ENCODE results near the gene RANBP6. TPM values are rescaled to one million over a fixed set of nuclear protein-coding genes. Genes with fewer than 3 reads are reported as not detected.
"Not testable (repeated sequence)": the region's sequence is repeated elsewhere in the genome, so short reads cannot be mapped to it uniquely, and the experiment has no call there.

RANBP6 gene
- total RNA-seq, 2 experiments from 2014 or later, result 20.0 to 20.7 TPM

DNA sequence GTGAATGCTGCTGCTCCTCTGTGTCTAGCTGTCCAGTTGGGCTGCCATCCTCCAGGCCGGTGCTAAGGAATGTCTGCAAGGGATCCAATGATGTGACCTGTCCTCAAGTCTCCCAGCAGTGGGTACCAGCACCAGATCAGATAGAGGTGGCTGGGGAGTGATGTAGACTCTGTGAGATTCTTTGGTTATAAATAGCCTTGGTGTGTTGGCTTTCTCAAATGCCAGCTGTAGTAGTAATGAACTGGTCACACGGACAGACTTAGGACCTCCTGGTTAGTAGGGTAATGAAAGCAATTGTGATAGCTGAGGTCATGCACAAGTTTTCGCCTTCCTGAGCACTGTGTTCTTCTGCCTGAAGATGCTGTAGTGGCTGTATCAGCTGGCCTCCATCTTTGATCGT is 29.9 kb upstream of the RANBP6 start:
- H3K27me3 Mint-ChIP-seq, result peaks cover 11% of the 10 kb centered on the region
- no peak overlapping the region for H3K4me3 Mint-ChIP-seq
- POLR2A ChIA-PET, result no interaction called here
- CTCF ChIA-PET, result interaction anchor here (1.5 to 5.0 kb wide), 3 partner anchors 9 to 159 kb away, joined by 6 to 32 read pairs (median 6); no protein-coding TSS in a partner anchor
- H3K36me3 Mint-ChIP-seq, result no peaks in the 10 kb centered on the region
- no peaks in the 10 kb centered on the region for H3K9me3 Mint-ChIP-seq
- no peak for DNase-seq
- intact Hi-C loops (cut with micrococcal nuclease), result no loop called here
- H3K27ac Mint-ChIP-seq, result no peak overlapping the region
- peaks cover 9% of the 10 kb centered on the region for H3K4me1 Mint-ChIP-seq (ENCODE audit: low read depth)

DNA sequence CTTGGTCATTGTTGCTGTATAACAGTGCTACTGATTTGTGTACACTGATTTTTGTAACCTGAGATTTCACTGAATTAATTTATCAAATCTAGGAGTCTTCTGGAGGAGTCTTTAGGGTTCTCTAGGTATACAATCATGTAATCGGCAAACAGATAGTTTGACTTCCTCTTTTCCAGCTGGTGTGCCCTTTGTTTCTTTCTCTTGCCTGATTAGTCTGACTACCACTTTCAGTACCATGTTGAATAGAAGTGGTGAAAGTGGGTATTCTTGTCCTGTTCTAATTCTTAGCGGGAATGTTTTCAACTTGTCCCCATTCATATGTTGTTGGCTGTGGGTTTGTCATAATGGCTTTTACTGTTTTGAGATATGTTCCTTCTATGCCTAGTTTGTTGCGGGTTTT is 24.7 kb upstream of the RANBP6 start:
- Mint-ChIP-seq H3K27me3 (peaks cover 2% of the 10 kb centered on the region), H3K4me3 (no peak overlapping the region), H3K9me3 (no peaks in the 10 kb centered on the region), H3K4me1 (ENCODE audit: low read depth) (no peaks in the 10 kb centered on the region), H3K36me3 (no peaks in the 10 kb centered on the region), H3K27ac (no peak overlapping the region)
- intact Hi-C loops (cut with micrococcal nuclease), result no loop called here
- CTCF ChIA-PET, result interaction anchor here (0.9 to 1.2 kb wide), 3 partner anchors 9 to 154 kb away, joined by 3 to 4 read pairs (median 4); no protein-coding TSS in a partner anchor
- DNase-seq, result no peak
- POLR2A ChIA-PET, result no interaction called here

DNA sequence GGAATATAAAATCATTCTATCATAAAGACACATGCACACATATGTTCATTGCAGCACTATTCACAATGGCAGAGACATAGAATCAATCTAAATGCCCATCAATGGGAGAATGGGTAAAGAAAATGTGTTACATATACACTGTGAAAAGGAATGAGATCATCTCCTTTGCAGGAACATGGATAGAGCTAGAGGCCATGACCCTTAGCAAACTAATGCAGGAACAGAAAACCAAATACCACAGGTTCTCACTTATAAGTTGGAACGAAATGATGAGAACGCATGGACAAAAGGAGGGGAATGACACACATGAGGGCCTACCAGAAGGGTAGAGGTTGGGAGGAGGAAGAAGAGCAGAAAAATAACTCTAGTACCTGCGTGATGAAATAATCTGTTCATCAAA is 21.0 kb upstream of the RANBP6 start:
- intact Hi-C loops (cut with micrococcal nuclease), result no loop called here
- no peaks in the 10 kb centered on the region for H3K36me3 Mint-ChIP-seq
- ChIA-PET POLR2A (no interaction called here), CTCF (no interaction called here)
- no peaks in the 10 kb centered on the region for H3K4me1 Mint-ChIP-seq (ENCODE audit: low read depth)
- DNase-seq, result no peak
- peaks cover 1% of the 10 kb centered on the region for H3K27me3 Mint-ChIP-seq
- H3K27ac Mint-ChIP-seq, result no peak overlapping the region
- no peaks in the 10 kb centered on the region for H3K9me3 Mint-ChIP-seq
- no peak overlapping the region for H3K4me3 Mint-ChIP-seq

DNA sequence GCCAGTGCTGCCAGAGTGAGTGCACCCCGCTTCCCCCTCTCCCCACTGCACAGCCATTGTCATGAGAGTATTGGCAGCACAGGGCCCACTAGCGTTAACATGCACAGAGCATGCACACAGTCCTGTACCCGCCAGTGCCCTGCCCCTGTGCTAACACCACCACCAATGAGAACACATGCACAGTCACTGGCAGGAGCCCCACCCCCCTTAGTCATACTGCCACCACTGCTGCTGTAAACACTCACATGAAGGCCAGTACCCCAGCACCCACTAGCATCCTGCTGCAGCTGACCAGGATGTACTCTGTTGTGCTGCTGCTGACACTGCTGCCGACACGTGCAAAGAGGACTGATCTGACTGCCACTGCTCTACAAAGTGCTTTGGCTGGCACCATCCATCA is 19.5 kb upstream of the RANBP6 start:
- ChIA-PET POLR2A (no interaction called here), CTCF (interaction anchor here (0.9 to 1.2 kb wide), 3 partner anchors 8 to 149 kb away, joined by 3 to 4 read pairs (median 3); no protein-coding TSS in a partner anchor)
- Mint-ChIP-seq H3K27ac (no peak overlapping the region), H3K4me1 (ENCODE audit: low read depth) (no peaks in the 10 kb centered on the region), H3K4me3 (no peak overlapping the region), H3K27me3 (peaks cover 3% of the 10 kb centered on the region), H3K36me3 (no peaks in the 10 kb centered on the region), H3K9me3 (no peaks in the 10 kb centered on the region)
- DNase-seq, result peak; percentile 32
- intact Hi-C loops (cut with micrococcal nuclease), result no loop called here

DNA sequence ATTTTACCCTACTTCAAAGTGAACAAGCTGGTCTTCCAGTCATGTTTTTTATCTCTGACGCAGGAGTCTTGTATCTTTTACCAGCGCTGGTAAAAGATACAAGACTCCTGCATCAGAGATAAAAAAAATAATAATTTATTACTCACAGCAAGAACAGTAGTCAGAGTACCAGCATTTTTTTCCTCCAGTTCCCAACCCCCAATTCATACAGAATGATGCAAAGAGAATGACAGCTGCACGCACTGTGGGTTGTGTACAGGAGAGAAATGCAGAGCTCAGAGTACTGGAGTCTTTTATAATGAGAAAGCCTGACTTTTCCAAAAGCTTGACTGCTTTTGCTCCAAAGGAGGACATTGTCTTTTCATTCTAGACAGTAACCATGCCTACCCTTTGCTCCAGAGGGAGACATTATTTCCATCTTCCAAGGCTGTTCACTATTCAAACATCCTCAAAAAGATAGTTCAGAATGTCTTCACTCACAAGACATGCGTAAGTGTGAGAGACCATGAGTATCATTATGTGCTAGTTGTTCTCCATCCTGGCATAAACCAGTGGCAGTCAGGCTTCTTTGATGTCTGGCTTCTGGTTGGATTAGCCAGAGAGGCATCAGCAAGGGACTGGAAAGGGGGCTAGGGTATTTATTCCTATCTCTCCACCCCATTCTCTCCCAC is 14.3 kb upstream of the RANBP6 start:
- H3K27ac Mint-ChIP-seq, result no peak overlapping the region
- ChIA-PET POLR2A (interaction anchor here (1.4 kb wide), 1 partner anchor 14 kb away, joined by 7 read pairs; the partner anchor contains the start of gene RANBP6), CTCF (interaction anchor here (3.9 kb wide), 1 partner anchor 24 kb away, joined by 13 read pairs; no protein-coding TSS in a partner anchor)
- intact Hi-C loops (cut with micrococcal nuclease), result no loop called here
- peaks cover 8% of the 10 kb centered on the region for H3K27me3 Mint-ChIP-seq
- H3K4me1 Mint-ChIP-seq (ENCODE audit: low read depth), result no peaks in the 10 kb centered on the region
- no peaks in the 10 kb centered on the region for H3K36me3 Mint-ChIP-seq
- no peaks in the 10 kb centered on the region for H3K9me3 Mint-ChIP-seq
- no peak for DNase-seq
- H3K4me3 Mint-ChIP-seq, result no peak overlapping the region

DNA sequence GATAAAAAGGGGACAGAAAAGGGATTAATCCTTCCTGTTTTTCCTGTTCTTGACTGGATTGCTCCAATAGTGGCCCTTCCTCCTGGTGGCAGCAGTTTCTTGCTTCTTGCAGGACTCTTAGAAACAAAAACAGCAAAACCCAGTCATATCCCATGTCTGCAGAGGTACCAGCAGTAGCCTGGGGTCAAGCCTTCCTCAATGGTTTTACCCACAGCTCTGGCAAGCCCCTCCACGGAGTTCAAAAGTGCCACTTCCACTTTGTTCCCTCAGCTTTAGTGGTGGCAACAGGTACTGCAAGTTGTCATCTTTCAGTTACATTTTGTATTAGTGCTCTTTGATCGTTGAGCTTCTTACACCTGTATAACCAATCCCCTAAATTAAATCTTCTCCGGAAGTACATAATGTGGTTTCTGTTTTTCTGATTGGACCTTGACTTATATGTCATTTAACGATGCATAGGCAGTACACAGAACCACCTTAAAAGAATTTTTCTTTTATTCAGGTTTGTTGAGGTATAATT is 8.7 kb upstream of the RANBP6 start:
- H3K27ac Mint-ChIP-seq, result no peak overlapping the region
- H3K27me3 Mint-ChIP-seq, result peaks cover 5% of the 10 kb centered on the region
- no peaks in the 10 kb centered on the region for H3K36me3 Mint-ChIP-seq
- POLR2A ChIA-PET, result interaction anchor here (1.0 kb wide), 1 partner anchor 17 kb away, joined by 4 read pairs; no protein-coding TSS in a partner anchor
- peak overlapping the region; percentile 23 for H3K4me3 Mint-ChIP-seq
- CTCF ChIA-PET, result interaction anchor here (0.7 to 2.1 kb wide), 23 partner anchors 9 to 282 kb away, joined by 3 to 24 read pairs (median 4); partner anchors contain the start of genes ERMP1 and RANBP6
- peaks cover 4% of the 10 kb centered on the region for H3K4me1 Mint-ChIP-seq (ENCODE audit: low read depth)
- intact Hi-C loops (cut with micrococcal nuclease), result no loop called here
- H3K9me3 Mint-ChIP-seq, result no peaks in the 10 kb centered on the region
- DNase-seq, result peak; percentile 36

DNA sequence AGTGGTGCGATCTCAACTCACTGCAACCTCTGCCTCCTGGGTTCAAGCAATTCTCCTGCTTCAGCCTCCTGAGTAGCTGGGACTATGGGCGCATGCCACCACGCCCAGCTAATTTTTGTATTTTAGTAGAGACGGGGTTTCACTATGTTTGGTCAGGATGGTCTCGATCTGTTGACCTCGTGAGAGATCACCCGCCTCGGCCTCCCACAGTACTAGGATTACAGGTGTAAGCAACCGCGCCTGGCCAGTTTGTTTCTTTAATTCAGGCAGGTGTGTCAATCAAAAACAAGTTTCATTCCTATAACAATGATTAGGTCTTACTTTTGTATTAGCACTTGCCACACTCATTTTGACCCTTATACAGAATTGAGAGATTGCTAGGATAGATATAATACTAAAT is 1.6 kb upstream of the RANBP6 start:
- Mint-ChIP-seq H3K4me1 (ENCODE audit: low read depth) (peaks cover 34% of the 10 kb centered on the region), H3K9me3 (peaks cover 17% of the 10 kb centered on the region), H3K36me3 (peaks cover 33% of the 10 kb centered on the region)
- H3K27ac Mint-ChIP-seq; H3K27me3 Mint-ChIP-seq; H3K4me3 Mint-ChIP-seq; DNase-seq; intact Hi-C loops (cut with micrococcal nuclease): not testable (repeated sequence)
- ChIA-PET CTCF (interaction anchor here (1.9 to 3.6 kb wide), 2 partner anchors 10 to 131 kb away, joined by 6 to 11 read pairs; no protein-coding TSS in a partner anchor), POLR2A (interaction anchor here (1.9 kb wide), 1 partner anchor 13 kb away, joined by 7 read pairs; no protein-coding TSS in a partner anchor)

DNA sequence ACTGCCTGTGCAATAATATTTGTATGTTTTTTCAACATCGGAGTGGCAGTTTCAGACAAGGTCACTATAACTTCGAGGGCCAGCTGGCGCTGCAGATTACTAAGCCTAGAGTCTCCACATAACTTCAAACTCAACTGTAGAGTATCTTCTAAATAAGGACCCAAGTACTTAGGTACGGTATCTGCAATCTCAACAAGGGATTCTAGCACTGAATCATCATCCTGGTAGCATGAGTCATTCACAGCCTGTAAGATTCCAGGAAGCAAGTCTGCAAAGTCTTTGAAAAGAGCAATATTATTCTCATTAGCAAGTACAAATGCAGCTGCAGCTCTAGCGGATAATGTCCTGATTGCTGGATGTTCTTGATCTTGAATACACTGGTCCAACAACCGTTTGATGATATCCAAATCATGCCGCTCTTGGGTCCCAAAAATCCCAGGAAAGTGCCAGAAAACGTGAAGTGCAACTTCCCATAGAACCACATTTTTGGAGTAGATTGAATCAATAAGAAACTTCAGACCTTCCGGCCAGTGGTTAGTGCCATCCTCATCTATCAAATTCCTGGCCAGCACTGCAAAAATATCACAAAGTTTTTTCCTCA is 654 bp downstream of the RANBP6 start:
- intact Hi-C loops (cut with micrococcal nuclease), result loop anchor here (1.0 to 2.0 kb wide), 4 partner anchors 8 to 666 kb away; no protein-coding TSS in a partner anchor
- no peaks in the 10 kb centered on the region for H3K27me3 Mint-ChIP-seq
- H3K4me3 Mint-ChIP-seq, result peak overlapping the region; percentile 96
- DNase-seq, result peak; percentile 41
- H3K27ac Mint-ChIP-seq, result peak overlapping the region; percentile 98
- ChIA-PET POLR2A (interaction anchor here (0.7 to 1.9 kb wide), 3 partner anchors 8 to 736 kb away, joined by 5 to 7 read pairs (median 6); no protein-coding TSS in a partner anchor), CTCF (interaction anchor here (1.0 to 3.6 kb wide), 8 partner anchors 9 to 341 kb away, joined by 3 to 11 read pairs (median 4); no protein-coding TSS in a partner anchor)
- H3K4me1 Mint-ChIP-seq (ENCODE audit: low read depth), result peaks cover 51% of the 10 kb centered on the region
- H3K9me3 Mint-ChIP-seq, result peaks cover 17% of the 10 kb centered on the region
- peaks cover 46% of the 10 kb centered on the region for H3K36me3 Mint-ChIP-seq

DNA sequence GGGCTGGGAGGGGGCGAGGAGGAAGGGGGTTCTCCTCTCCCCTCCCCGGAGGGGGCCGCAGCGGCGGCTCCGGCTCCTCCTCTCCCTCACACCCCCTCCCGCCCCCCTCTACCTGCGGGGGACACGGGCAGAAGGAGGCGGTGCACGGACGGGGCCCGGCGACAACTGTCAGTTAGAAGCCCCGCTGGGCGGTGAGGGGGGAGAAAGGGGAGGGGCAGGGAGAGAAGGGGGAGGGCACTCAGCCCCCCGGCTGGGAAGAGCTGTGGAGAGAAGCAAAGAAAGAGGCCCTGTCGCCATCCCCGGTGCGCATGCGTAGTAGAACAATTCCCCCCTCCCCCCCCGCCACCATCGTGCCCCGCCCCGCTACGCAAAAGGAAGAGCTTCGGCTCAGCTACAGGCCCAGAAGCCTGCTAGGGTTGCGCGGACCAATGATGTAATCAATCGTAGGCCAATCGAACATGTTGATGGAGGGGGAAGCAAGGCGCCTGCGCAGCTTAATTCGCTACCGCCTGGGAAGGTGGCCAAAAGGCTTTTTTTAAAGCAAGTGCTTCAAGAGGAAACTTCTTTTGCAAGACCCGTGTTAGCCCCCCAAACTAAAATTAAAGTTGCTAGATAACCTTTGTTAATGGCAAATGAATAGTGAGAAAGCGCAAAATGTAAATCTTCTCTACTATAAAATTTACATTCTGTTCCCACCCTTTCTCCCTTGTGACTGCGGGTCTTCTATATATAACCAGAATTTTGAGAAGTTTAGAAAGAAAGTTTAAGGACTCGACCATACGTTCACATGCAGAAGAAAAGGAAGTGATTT is 7.0 kb downstream of the RANBP6 start:
- intact Hi-C loops (cut with micrococcal nuclease), result loop anchor here (1.0 to 5.0 kb wide), 6 partner anchors 166 to 1331 kb away; partner anchors contain the start of genes CDC37L1, KDM4C, PLGRKT and RCL1
- peak overlapping the region; percentile 79 for H3K27ac Mint-ChIP-seq
- H3K4me3 Mint-ChIP-seq, result peak overlapping the region; percentile 74
- H3K4me1 Mint-ChIP-seq (ENCODE audit: low read depth), result peaks cover 56% of the 10 kb centered on the region
- ChIA-PET POLR2A (interaction anchor here (0.6 to 1.3 kb wide), 3 partner anchors 20 to 405 kb away, joined by 3 to 6 read pairs (median 5); partner anchors contain the start of genes RIC1 and UHRF2), CTCF (interaction anchor here (0.9 to 4.3 kb wide), 3 partner anchors 15 to 122 kb away, joined by 3 to 24 read pairs (median 10); no protein-coding TSS in a partner anchor)
- DNase-seq, result peak; percentile 97
- peaks cover 27% of the 10 kb centered on the region for H3K36me3 Mint-ChIP-seq
- H3K27me3 Mint-ChIP-seq, result no peaks in the 10 kb centered on the region
- peaks cover 6% of the 10 kb centered on the region for H3K9me3 Mint-ChIP-seq

DNA sequence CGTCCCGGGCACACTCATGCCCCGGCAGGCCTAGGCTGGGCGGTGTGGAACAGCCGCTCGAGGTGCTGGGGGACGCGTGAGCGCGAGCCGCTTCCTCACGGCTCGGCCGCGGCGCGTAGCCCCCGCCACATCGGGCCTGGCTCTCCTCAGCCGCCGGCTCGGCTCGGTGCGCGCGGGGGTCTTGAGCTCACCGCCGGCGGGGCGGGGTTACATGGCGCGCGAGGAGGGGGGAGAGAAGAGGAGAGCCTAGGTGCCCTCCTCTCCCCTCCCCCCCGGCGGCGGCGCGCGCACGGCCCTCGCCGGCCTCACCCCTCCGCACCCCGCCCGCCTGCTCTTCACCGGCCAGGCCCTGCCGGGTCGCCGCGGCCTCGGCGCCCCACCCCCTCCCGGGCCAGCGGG is 7.7 kb downstream of the RANBP6 start:
- H3K4me1 Mint-ChIP-seq (ENCODE audit: low read depth), result peaks cover 52% of the 10 kb centered on the region
- ChIA-PET CTCF (interaction anchor here (0.9 to 4.3 kb wide), 3 partner anchors 16 to 121 kb away, joined by 3 to 24 read pairs (median 10); no protein-coding TSS in a partner anchor), POLR2A (interaction anchor here (0.8 to 1.3 kb wide), 3 partner anchors 99 to 406 kb away, joined by 3 to 6 read pairs (median 5); partner anchors contain the start of genes RIC1 and UHRF2)
- H3K36me3 Mint-ChIP-seq, result peaks cover 21% of the 10 kb centered on the region
- peak overlapping the region; percentile 92 for H3K4me3 Mint-ChIP-seq
- no peaks in the 10 kb centered on the region for H3K9me3 Mint-ChIP-seq
- H3K27me3 Mint-ChIP-seq, result no peaks in the 10 kb centered on the region
- peak; percentile 81 for DNase-seq
- intact Hi-C loops (cut with micrococcal nuclease), result loop anchor here (1.0 to 5.0 kb wide), 8 partner anchors 165 to 1330 kb away; partner anchors contain the start of genes CDC37L1, KDM4C, PLGRKT and RCL1
- H3K27ac Mint-ChIP-seq, result peak overlapping the region; percentile 88

Data from activated CD4-positive, alpha-beta memory T cell treated with anti-CD3 and anti-CD28 coated beads for 36 hours (primary cell).